GM19043 (cell line): ENCODE measurements around the gene WDR73.
"Not testable (repeated sequence)": the region's sequence is repeated elsewhere in the genome, so short reads cannot be mapped to it uniquely, and the experiment has no call there.

Experiments used
- ATAC-seq: cut with Tn5 transposase; IDR thresholded peaks from one replicate; pipeline ENCODE4 v1.9.1; 2021; ENCODE audit warnings: low read depth; ENCODE audit not compliant: unreplicated experiment

Gene WDR73

DNA sequence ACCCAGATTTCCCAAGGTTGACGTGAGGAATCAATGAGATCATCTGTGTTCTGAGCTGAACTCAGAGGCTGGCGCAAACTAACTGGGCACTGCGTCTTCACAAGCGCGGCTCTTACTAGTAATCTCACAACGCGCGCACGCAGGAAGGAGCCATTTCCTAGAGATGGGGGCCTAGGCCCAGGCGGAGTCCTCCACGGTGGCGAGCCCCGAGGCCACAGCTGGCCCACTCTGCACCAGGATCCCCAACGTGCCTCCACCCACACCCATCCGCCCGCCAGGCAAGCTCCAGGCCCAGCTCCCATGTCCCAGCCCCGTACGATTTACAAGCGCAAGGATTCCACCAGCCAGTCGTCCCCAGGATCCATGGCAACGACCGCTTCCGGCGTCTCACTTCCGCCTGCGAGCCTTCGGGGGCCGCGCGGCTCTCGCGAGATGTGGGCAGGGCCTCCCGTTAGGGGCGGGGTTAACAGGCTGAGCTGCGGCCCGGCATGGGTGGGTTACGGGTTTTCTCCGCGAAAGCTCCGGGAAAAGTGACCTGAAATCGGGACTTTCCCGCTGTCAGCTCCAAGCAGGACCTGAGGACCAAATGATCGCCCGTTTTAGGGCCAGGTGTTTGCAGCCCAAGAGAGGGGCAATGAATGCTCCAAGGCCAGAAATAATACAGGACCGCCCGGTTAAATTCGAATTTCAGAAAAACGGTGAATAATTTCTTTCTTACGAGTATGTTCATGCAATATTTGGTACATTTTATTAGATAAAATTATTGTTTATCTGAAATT is at the start of gene WDR73:
WDR73 (minus strand) TSS at position 374 of the 779 bp plus-strand sequence; CDS start at position 365, 9 bp downstream.
- peak; percentile 82 for ATAC-seq

DNA sequence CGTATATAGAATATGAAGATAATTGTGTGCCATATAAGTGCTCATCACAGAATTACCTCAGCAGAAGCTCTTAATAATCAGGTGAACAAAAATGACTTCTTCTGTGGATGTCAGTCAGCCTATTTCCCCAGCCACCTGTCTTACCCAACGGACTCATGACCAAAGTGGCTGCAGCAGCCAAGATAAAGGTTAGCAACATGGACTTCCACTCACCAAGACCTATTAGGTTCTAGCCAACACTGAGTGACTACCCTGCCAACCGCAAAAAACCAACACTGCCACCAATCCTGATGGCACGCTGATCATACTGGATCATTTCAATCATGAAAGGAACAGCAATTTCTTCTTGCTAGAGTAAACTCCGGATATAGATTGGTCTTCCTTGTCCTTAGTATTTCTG is 49.7 kb upstream of the WDR73 start:
- no peak for ATAC-seq

DNA sequence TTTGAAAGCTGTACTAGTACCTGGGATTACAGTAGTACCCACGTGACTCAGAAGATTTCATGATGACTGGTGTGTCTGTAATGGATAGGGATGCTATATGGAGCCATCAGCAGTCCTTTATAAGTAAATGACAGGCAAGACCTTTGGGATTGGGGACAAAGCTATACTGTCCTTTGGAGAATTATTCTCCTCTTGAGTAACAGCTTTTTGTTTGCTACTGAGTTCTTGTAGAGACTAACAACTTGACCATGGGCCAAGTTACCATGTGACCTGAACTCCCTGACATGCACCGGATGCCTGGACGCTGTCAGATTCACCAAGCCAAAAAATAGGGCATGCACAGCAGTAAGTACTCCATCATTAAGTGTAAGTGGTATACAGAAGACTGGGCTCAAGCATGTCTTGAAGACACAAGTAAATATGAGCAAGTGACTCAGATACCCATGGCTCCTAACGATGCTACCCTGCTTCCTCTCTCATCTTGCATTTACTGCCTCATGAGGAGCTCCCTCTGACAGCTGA is 48.9 kb upstream of the WDR73 start:
- no peak for ATAC-seq

DNA sequence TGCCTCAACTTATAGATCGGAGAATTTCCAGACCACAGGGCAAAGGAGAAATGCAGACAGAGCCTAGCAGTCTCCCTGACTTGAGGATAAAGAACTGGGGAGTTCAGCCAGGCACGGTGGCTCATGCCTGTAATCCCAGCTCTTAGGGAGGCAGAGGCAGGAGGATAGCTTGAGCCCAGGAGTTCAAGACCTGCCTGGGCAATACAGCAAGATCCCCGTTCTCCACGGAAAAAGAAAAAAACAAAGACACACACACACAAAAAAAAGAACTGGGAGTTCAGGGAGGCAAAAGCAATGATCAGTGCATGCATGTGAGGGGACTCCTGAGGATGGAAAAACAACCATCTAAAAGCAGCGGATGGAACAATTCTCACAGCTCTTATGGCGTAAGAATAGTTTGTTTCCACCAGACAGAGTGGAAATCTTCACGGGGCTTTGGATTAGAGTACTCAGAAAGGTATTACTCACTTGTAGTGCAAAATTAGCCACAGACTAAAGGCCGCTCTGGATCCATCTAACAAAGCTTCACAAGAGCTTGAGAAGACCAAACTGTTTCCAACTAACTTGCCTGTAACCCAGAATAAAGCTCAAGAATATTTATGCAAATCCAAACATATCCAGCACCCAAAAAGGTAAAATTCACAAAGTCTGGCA is 45.6 kb upstream of the WDR73 start:
- ATAC-seq, result no peak

DNA sequence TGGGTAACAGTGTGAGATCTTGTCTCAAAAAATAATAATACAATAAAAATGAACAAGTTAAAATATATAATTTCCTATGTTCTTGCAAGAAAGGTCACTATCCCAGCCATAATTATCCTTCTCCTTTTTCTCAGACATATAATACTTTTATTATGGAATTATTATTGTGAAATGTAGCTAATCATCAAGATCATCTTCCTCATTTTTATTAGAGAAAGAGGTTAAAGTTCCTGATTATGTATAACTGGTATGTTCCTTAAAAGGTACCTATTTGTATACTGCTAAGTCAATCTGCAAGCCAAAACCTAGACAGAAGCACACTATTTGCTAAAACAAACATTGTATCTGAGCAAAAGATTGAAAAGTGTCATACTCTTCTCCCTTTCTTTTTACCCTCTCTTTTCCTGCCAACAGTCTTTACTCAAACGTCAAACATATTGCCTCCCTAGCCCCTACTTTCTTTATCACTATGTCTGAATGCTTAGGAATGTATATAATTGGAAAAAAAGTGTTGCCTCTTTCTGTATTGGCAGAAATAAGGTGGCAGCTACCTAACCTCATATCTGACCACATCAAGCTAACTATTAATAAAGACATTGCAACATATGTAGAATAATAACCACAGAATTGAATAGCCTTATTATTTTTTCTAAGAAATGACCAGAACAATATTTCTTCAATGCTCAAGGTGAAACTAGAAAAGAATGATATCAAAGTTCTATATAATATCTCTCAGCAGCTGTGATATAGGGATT is 43.3 kb upstream of the WDR73 start:
- ATAC-seq, result no peak

DNA sequence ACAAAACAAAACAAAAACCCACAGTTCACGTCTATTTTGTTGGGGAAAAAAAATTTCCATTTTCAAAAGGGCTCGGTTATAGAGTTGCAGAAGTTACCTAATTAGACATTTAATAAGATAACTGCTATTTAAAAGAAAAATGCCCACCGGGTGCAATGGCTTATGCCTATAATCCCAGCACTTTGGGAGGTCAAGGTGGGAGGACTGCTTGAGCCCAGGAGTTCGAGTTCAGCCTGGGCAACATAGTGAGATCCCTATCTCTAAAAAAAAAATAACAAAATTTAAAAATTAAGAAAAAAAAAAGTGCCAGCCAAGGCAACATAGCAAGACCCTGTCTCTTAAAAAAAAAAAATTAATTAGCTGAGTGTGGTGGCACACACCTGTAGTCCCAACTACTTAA is 42.7 kb upstream of the WDR73 start:
- ATAC-seq, result no peak

DNA sequence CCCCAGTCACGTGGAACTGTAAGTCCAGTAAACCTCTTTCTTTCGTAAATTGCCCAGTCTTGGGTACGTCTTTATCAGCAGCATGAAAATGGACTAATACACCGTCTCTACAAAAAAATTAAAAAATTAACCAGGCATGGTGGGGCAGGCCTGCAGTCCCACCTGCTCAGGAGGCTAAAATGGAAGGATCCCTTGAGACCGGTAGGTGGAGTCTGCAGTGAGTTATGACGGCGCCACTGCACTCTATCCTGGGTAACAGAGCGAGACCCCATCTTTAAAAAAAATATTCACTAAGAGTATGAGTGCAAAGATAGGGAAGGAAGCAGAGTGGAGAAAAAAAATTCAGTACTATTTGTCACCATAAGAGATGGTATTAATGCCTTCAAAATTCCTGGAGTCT is 36.3 kb upstream of the WDR73 start:
- ATAC-seq, result no peak

DNA sequence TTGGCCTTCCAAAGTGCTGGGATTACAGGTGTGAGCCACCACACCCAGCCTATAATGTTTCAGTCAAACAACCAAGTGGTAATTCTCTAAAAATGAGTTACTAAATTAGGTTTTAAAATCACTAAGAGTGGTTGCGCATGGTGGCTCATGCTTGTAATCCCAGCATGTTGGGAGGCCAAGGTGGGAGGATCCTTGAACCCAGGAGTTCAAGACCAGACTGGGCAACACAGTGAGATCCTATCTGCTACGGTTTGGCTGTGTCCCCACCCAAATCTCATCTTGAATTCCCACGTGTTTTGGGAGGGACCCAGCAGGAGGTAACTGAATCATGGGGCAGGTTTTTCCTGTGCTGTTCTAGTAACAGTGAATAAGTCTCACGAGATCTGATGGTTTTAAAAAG is 35.8 kb upstream of the WDR73 start:
- no peak for ATAC-seq

DNA sequence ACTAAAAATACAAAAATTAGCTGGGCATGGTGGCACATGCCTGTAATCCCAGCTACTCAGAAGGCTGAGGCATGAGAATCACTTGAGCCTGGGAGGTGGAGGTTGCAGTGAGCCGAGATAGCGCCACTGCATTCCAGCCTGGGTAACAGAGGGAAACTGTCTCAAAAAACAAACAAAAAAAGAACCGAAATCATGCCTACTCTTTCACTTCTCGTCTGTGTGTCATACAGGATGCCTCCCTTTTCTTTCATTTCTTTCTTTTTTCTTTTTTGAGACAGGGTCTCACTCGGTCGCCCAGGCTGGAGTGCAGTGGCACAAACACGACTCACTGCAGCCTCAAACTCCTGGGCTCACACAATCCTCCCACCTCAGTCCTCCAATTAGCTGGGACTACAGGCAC is 32.4 kb upstream of the WDR73 start:
- ATAC-seq, result not testable (repeated sequence)

DNA sequence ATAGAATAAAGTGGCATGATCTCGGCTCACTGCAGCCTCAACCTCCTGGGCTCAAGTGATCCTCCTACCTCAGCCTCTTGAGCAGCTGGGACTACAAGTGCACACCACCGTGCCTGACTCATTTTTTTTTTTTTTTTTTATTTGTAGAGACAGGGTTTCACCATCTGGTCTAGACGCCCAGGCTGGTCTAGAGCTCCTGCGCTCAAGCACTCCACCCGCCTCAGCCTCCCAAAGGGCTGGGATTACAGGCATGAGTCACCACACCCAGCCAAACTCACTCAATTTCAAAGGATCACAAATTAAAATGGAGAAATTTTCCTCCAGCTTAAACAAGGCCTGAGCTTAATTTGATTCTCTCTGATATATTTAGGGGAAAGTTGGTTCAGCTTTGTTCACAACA is 31.2 kb upstream of the WDR73 start:
- ATAC-seq, result no peak

DNA sequence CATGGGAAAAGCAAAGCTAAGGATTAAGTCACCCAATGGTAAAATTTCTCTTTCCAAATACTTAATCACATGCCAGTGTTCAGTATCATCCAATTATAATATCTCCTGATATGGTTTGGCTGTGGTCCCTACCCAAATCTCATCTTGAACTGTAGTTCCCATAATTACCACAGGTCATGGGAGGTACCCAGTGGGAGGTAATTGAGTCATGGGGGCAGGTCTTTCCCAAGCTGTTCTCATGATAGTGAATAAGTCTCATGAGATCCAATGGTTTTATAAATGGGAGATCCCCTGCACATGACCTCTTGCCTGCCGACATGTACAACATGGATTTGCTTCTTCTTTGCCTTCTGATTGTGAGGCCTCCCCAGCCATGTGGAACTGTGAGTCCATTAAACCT is 30.0 kb upstream of the WDR73 start:
- no peak for ATAC-seq

DNA sequence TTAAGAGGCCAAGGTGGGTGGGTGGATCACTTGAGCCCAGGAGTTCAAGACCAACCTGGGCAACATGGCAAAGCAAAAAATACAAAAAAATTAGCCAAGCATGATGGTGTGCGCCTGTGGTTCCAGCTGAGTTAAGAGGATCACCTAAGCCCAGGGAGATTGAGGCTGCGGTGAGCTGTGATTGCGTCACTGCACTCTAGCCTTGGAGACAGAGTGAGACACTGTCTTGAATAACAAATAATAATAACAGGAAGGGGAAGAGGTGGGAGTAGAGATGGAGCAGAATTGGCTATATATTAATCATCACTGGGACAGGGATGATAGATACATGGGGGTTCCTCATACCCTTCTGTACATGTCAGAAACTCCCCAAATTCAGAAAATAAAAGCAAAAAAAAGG is 27.7 kb upstream of the WDR73 start:
- no peak for ATAC-seq

DNA sequence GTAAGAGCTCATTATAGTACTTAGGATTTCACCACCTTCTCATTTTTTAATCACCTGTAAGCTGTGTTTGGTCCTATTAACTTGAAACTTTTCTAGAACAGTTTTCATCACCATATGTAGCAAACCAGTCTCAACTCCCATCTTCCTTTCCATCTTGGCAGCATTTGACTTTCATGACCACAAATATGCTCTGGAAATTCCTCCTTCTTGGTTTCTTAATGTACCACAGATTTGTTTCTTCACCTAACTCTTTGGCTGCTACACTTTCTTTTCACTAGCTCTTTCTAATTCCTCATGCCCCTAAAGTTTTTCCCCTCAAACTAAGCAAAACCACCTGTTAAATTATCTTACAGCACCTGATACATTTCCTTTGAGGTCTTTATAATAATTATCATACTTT is 17.1 kb upstream of the WDR73 start:
- ATAC-seq, result no peak

DNA sequence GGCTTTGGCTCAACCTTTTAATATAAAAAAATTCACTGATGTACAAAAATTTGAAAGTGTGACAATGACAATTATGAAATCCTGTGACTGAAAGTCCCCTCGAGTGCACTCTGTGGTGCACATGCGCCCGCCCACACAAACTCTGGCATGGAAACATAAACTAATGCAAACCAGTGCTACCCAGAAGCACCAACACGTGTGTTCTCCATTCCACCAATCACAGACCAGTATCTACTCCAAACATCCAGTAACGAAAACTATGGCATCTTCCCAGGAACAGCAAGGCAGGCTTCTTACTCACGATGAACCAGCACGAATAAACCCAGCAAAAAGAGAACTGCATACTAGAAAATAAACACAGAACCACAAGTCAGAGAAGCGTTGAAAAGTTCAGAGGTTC is 15.6 kb upstream of the WDR73 start:
- no peak for ATAC-seq

DNA sequence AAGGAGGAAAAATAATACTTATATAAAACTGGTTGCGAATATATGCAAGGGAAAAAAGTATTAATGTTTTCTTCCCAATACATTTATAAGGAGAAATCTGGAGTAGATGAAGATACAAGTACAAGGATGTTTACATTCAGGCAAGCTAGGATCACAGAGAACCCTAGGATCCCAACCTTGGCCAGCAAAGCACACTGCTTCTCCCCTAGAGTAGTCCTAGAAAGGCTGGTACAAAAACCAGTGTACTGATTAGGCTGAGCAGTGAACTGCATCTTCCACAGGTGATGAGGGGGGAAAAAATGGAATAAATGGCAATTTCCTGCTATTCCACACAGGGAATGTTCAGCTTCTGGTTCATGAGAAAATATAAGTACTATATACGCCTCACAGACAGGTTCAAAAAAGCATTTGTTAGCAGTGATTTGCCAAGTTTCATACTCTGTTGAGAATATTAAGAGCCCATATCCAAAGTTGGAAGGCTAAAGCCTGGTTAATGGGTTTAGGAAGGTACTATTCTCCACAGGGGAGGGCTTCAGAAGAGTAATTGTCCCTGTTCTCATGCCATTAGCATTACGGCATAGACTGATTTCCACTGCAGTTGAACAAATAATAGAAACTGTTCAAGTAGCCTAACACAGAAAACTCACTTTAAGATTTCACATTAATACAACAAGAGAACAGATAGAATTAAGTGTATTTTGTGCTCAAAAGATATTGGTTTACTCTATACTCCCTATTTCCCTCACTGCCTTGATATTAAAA is 14.3 kb upstream of the WDR73 start:
- ATAC-seq, result no peak

DNA sequence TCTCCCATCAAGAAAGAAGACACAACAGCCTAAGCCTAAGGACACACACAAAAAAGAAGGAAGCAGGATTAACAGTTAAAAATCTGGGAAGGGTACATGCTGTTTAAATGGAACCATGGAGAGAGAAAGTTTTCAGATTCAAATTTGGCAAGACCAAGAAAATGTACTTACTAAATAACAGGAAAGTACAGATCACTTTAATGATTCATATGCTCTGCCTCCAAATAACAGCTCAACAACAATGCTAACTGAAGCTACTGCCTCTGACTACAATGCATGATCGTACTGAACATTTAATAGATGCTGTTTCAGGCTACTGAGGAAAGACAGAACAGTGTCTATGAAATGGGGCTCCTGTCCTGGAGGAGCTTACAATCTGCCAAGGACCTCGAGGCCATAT is 12.3 kb upstream of the WDR73 start:
- no peak for ATAC-seq

DNA sequence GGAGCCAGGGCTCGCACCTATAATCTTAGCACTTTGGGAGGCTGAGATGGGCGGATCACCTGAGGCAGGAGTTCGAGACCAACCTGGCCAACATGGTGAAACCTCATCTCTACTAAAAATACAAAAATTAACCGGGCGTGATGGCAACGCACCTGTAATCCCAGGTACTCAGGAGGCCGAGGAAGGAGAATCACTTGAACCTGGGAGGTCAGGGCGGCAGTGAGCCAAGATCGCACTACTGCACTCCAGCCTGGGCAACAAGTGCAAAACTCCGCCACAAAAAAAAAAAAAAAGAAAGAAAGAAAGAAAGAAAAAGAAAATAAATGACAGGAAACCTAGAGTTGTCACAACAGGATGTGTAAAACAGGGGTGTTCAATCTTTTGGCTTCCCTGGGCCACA is 6.9 kb upstream of the WDR73 start:
- no peak for ATAC-seq

DNA sequence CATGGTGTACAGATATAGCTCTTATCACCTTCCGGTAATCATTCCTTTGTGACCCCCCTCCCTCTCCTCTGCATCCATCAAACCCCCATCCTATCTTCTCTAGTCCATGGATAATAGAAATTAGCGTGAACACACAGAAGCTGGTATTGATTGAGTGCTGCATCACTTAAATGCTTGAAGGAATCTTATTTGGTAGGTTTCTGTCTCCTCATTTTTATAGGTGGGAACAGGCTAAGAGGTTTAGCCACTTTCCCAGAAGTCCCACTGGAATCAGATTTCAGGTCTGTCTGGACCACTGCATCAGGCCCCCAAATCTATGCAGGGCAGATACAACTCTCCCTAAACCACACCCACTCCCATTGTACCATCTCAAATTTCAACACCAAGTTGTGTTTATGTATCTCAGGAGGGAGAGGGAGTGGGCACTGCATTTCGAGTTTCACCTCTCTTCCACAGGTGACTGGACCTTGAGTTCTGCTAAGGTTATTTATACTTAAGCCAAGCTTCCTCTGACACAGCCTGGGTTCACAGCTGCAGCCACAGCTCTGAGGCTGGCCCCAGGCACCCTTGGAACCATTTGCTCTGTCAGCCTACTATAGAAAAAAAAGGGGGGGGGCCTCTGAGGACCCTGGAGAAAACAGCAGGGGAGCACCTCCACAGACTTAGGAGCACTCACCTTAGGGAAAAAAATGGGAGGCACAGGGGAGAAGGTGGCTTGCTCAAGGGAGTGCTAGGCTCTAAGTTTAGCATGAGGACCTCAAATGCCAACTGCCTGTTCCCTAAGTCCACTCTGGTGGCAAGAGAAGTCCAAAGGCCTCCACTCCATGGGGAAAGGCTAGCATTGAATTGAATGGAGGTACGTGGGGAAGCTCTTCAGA is 6.1 kb upstream of the WDR73 start:
- ATAC-seq, result no peak

DNA sequence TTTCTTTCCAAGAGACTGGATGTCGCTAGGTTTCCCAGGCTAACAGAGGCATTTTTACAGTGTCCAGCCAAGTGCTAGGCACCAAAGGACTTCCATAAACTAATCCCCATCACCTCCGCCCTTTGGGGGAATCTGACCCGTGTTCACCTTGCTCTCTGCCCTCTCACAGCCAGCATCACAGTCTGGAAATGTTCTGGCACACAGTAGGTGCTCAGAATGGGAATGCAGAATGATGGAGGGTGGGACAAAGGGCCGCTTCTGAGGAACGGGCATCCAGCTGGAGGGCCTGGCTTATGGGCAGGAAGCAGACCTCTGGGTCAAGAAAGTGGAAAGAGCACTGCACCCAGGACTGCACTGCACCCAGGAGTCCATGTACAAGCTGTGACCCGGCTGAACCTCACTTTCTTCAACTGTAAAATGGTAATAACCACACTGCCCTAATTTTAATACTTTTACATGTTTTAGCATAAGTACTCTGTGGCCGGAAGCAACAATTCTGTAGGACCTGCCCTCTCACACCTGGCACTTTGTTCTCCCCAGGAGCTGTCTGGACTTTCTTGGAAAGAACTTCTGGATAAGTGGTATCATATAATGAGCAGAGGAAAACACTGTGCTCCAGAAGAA is 4.8 kb upstream of the WDR73 start:
- no peak for ATAC-seq
